B cell (primary cell): ENCODE data around the gene KIRREL3.

ENCODE experiments used
- CTCF ChIP-seq: fragments of 200-600 bp; IDR thresholded peaks from one replicate; pipeline ENCODE4 v1.8.0; 2022; ENCODE audit warnings: antibody characterized with exemption, mild to moderate bottlenecking
- EZH2 ChIP-seq: IDR thresholded peaks from 2 replicates; pipeline ENCODE4 v1.6.1; 2012; ENCODE audit warnings: borderline replicate concordance, low read depth, mild to moderate bottlenecking, moderate library complexity, low read length; ENCODE audit not compliant: insufficient read depth, poor library complexity, severe bottlenecking

DNA sequence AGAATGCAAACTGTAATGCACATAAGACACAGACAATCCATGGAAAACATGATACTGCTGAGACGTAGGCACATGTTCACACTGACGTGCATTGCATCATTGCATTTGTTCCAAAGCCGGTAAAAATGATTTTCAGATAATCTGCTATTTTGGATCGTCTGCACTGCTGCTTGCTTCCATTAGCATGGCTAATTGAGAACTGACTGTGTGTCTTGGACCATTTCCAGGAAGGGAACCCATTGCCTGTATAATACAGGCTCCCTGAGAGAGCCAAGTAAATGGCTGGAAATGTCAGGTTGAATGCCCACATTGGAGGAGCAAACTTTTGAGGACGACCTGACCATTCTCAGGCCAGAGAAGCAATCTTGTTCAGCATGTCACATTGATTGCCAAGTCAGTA lies 340.2 kb downstream of the KIRREL3 start:
- TF ChIP-seq CTCF, result no peak
- TF ChIP-seq EZH2, result no peak
